ENCODE measurements around the gene ELMO3.

Gene ELMO3

DNA sequence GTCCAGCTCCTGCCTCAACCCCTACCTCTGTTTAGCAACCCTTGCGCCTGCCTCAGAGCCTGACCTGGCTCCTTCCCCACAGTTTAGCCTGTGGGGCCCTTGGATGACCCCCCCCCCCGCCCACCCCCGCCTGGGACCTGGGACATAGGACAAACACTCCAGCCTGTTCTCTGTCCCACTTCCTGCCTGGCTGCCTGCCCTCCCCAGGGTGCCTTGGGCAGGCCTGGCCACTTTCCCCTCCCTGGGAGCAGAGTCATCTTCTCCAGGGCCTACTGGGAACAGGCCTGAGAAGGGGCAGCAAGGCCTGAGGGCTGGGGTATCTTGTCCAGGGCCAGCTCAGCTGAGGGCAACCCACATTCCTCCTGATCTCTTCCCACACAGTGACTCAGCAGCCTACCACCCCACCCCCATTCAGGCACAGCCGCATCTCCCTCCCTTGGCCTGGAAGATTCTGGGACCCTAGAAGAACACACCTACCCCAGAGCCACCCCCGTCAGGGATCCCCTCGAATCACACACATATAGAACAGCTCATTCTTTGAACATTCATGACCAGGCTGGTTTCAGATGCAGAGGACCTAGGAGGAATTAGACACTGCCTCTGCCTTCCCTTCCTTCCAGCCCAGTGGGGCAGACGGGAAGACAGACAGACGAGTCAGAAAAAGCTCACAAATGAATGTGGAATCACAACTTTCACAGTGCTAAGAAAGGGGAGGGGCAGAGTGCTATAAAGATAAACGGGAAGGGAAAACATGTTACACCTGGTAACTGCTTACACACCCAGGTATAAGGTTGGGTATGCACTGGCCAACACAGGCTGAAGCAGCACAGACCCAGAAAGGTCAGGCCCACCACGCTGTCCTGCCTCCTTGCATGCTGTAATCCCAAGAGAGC, 42.3 kb downstream of the ELMO3 start:
- no peak for TF ChIP-seq JUND (IDR thresholded peaks at IDR 0.05; ENCODE audit: low read depth)
- peak; percentile 58 to 83 for DNase-seq (ENCODE audit: low read depth in 1 of 2, low spot score in 1 of 2)
- in situ Hi-C loops (cut with HindIII; ENCODE audit: low pct_unique_long_range_greater_than_20kb, low sequenced_read_pairs), result no loop called here

DNA sequence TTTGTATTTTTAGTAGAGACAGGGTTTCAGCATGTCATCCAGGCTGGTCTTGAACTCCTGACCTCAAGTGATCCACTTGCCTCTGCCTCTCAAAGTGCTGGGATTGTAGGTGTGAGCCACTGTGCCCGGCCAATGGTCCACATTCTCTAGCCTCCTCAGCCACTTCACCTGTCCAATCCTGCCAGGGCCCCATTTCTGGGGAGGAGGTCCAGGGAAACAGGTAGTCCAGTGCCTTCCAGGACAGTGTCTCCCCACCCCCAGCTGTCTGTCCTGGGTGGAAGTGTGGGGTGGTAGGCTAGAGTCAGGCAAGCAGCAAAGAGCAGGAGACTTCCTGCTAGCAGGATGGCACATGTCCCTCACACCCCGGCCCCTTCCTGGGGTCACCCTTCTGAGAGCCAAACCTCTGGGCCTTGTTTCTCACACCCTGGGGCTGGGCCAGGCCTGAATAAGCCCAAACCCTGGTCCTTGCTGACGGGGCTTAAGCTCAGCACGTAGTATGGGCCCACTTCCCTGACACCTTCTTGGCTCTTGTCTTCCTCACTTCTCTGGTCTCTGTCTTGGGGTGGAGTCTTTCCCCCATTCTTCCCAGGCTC, 43.3 kb downstream of the ELMO3 start:
- in situ Hi-C loops (cut with HindIII; ENCODE audit: low pct_unique_long_range_greater_than_20kb, low sequenced_read_pairs), result no loop called here
- no peak for DNase-seq (ENCODE audit: low read depth in 1 of 2, low spot score in 1 of 2)
- TF ChIP-seq JUND (IDR thresholded peaks at IDR 0.05; ENCODE audit: low read depth), result no peak

DNA sequence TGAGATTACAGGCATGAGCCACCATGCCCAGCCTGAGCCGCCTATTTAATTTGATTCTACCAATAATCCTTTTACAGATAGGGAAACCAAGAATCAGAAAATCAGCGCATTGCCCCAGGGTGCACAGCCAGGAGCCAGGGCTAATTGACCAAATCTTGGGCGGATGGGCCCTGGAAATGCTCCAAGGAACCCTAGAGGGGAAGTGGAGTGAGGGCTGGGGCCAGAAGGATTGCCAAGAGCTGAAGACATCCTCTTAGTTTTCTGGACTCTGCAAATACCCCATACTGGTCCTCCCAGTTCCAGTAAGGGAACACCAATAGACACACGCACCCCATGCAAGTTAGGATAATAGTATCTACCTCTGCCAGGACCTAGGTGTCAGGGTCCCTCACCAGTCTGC, 44.5 kb downstream of the ELMO3 start:
- TF ChIP-seq JUND (IDR thresholded peaks at IDR 0.05; ENCODE audit: low read depth), result no peak
- in situ Hi-C loops (cut with HindIII; ENCODE audit: low pct_unique_long_range_greater_than_20kb, low sequenced_read_pairs), result no loop called here
- DNase-seq (ENCODE audit: low read depth in 1 of 2, low spot score in 1 of 2), result peak in 1 of 2 experiments; percentile 81

DNA sequence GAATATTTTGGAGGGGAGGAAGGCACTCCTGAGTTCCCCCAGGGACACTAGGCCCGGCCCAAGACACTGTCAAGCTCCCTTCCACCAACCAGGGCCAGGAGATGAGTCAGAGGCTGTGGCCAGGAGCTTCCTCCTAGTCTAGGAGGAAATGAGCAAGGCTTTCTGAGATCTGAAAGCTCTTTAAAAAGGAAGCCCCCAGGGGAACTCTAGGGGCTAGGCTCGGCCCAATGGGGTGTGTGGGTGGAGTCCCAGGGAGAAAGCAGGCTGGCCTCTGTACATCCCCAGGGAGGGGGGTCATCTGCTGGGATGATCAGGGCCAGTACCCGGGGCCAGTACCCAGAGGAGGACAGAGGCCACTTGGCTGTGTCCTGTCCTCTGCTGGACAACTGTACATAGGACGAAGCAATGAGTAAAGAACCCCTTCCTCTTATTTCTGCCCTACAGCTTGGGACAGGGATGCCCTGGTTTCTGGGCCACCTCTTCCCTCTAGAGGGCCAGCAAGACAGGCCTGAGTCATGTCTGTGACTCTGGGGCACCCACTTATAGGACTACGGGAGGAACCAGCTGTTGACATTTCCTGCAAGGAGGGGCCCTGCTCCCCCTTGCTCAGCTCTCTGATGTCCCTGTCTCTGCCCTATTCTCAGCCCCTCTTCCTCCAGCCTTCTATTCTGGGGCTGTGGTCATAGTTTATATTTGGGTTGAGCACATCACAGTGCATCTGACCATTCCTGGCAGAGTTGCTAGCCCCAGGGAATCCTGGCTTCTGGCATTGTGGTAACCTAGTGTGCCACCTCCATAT, 45.7 kb downstream of the ELMO3 start:
- in situ Hi-C loops (cut with HindIII; ENCODE audit: low pct_unique_long_range_greater_than_20kb, low sequenced_read_pairs), result no loop called here
- peak in 1 of 2 experiments; percentile 81 for DNase-seq (ENCODE audit: low read depth in 1 of 2, low spot score in 1 of 2)
- no peak for TF ChIP-seq JUND (IDR thresholded peaks at IDR 0.05; ENCODE audit: low read depth)

DNA sequence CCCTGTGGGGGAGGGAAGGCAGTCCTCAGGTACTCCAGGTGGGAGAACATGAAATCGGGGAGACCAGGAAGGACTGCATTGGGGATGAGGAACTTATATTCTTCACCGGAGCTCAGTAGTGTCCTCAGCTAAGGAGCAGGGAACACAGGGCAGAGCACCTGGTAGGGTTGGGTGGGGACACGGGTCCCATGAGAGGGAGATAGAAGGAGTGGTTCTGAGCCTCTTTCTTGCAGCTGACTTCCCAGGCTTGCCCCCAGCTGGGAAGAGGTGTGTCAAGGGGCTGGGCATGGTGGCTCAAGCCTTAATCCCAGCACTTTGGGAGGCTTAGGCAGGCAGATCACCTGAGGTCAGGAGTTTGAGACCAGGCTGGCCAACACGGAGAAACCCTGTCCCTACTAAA, 46.3 kb downstream of the ELMO3 start:
- in situ Hi-C loops (cut with HindIII; ENCODE audit: low pct_unique_long_range_greater_than_20kb, low sequenced_read_pairs), result no loop called here
- no peak for TF ChIP-seq JUND (IDR thresholded peaks at IDR 0.05; ENCODE audit: low read depth)

DNA sequence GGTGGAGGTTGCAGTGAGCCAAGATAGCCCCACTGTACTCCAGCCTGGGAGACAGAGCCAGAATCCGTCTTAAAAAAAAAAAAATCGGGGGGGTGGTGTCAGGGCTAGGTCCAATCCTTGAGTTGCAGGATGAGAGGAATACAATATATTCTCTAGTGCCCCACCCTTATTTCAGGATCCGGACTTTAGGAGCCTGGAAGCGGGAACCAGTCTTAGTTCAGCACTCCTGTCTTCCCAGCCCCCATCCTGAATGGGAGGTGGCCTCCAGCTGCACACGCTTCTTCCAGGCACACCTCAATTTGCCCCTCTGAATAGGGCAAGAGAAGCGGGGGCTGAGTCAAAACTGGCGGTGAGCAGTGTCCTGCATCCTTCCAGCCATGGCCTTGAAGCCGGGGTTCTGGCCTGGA, 46.7 kb downstream of the ELMO3 start:
- DNase-seq (ENCODE audit: low read depth in 1 of 2, low spot score in 1 of 2), result no peak
- in situ Hi-C loops (cut with HindIII; ENCODE audit: low pct_unique_long_range_greater_than_20kb, low sequenced_read_pairs), result no loop called here
- no peak for TF ChIP-seq JUND (IDR thresholded peaks at IDR 0.05; ENCODE audit: low read depth)

More for the DNA sequence above, 46.3 kb downstream of the ELMO3 start:
- DNase-seq (ENCODE audit: low read depth in 1 of 2, low spot score in 1 of 2), result no peak

DNA sequence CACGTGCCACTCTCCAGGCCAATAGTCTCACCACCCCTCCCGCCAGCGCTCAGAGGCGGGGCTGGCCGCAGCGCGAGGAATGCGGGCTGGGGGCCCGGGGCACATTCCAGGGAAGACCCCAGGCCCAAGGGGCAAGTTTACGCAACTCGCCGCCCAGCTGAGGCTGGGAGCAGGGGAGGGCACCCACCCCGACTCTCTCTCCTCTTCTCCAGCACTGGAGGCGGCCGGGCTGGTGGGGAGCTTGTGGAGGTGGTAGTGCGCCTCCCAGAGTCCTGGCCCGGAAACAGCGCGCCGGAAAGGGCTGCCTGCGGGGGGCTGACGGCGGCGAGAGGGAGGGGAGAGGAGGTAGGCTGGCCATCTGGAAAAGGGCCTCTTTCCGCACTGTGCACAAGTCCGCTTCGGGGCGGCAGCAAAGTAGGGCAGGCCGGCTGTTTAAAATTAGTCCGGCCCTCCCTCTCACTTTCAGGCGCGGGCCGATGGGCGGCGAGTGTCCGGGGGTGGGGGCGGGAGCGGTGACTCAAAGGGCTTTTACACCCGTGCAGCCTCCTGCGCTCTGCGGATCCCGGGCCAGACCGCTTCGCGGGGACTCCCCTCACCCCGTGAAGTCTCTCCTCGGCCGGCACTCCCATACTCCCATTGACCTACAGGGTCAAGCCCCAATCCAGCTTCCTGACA, 47.3 kb downstream of the ELMO3 start:
- peak in 1 of 2 experiments; percentile 88 for DNase-seq (ENCODE audit: low read depth in 1 of 2, low spot score in 1 of 2)
- TF ChIP-seq JUND (IDR thresholded peaks at IDR 0.05; ENCODE audit: low read depth), result no peak
- in situ Hi-C loops (cut with HindIII; ENCODE audit: low pct_unique_long_range_greater_than_20kb, low sequenced_read_pairs), result no loop called here

DNA sequence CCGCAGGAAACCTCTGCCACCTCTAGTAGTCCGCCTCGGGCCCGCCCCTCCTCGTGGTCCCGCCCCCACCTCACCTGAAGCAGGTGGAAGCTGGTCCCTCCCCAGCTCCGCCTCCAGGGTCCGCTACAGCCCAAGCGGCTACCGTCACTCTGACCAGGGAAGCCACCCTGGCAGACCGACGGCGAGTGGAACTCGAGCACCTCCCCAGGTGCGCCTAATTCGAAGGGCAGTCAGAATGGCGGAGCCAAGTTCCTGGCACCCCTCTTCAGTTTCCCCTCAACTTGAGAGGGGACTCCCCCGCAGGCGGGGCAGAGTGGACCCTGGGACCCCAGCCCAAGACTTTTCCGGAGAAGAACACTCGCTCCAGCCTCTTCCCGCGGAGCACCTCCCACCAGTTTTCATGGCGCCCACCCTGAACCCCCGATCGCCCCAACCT, 47.8 kb downstream of the ELMO3 start:
- in situ Hi-C loops (cut with HindIII; ENCODE audit: low pct_unique_long_range_greater_than_20kb, low sequenced_read_pairs), result no loop called here
- peak; percentile 82 to 96 for DNase-seq (ENCODE audit: low read depth in 1 of 2, low spot score in 1 of 2)
- TF ChIP-seq JUND (IDR thresholded peaks at IDR 0.05; ENCODE audit: low read depth), result no peak

DNA sequence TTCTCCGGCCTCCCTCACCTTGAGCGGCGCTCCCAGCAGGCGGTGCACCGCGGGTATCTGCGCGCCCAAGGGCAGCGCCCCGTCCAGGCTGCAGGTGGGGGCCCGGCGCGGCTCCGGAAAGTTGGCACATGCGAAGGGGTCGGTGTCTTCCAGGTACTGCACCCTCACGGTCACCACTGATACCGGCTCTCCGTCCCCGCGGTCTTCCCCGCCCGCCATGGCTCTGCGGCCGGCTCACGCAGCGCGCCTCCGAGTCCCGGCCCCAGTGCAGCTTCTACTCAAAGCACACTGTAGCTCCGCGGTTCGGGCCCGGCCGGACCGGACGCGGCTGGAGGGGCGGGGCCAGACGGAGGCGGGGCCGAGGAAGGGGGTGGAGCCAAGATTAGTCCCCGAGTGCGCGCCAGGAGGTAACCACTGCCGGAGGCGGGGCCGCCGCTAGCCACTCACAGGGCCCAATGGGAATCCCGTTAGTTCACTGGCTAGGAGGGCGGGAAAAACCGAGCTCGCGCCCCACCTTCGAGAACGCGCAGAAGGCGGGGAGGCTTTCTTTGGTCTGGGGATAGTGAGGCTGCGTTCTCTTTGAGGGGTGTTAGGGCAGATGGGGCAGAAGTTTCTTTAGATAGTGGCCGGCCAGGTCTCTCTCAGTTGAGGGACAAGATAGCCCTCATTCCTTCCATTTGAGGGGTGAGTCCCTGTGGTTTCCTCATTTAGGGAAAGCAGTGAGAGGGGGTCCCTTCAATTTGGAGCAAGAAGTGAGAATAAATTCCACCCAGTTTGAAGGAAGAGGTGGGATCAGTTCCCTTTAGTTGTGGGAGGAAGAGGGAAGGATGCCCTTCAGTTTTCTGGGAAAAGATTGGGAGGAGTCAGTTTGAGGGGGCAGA, 48.5 kb downstream of the ELMO3 start, which contains the start of gene FHOD1:
TSS of gene FHOD1 (minus strand) at position 290 of the 881 bp plus-strand sequence. CDS start at position 219, 71 bp downstream.
- no peak for TF ChIP-seq JUND (IDR thresholded peaks at IDR 0.05; ENCODE audit: low read depth)
- peak; percentile 90 to 97 for DNase-seq (ENCODE audit: low read depth in 1 of 2, low spot score in 1 of 2)
- in situ Hi-C loops (cut with HindIII; ENCODE audit: low pct_unique_long_range_greater_than_20kb, low sequenced_read_pairs), result no loop called here

DNA sequence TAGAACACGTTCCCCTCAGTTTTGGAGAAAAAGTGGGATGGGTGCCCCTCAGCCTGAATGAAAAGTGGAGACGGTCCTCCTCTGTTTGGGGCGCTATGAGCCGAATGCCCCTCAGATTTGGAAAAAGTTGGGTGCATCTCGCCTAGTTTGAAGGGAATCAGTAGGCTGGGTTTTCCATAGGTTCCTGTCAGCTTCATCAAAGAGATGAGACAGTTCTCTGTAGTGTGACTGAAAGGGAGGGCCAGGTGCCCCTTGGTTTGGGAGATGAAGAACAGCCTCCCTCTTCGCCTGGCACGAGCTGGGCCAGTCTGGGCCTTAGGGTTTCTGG, 49.1 kb downstream of the ELMO3 start:
- no peak for TF ChIP-seq JUND (IDR thresholded peaks at IDR 0.05; ENCODE audit: low read depth)
- peak in 1 of 2 experiments; percentile 33 for DNase-seq (ENCODE audit: low read depth in 1 of 2, low spot score in 1 of 2)
- in situ Hi-C loops (cut with HindIII; ENCODE audit: low pct_unique_long_range_greater_than_20kb, low sequenced_read_pairs), result no loop called here

DNA sequence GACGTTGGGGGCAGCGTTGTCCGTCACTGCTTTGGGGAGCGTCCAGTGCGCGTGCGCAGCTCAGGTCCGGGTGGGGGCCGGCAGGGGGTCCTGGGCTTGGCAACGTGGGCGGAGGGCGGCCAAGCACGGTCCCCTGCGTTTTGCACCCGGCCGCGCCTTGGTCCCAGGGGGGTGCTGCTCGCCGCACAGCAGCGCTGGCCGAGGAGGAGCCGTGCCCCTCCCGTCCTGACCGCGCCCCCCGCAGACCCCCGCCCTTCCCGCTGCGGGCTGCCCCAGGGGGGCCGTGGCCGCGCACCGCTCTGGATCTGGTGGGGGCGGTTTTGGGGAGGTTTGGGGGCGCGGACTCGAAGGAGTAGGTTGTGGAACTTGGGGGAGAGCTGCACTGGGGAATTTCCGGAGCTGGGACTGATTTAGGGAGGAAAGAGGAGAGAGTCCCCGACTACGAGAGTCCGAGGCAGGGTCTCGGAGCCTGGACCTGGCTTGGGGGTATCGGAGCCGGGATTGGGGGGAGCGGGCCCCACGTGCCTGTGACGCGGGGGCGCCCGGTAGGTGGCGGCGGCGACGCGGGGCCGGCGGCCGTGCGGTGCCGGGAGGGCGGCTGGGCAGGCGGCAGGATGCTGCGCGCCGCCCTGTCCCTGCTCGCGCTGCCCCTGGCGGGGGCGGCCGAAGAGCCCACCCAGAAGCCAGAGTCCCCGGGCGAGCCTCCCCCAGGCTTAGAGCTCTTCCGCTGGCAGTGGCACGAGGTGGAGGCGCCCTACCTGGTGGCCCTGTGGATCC, 49.7 kb downstream of the ELMO3 start, which contains the start of gene SLC9A5:
TSS of gene SLC9A5 (plus strand) at position 579 of the 777 bp plus-strand sequence. CDS start at position 615, 36 bp downstream.
- no peak for TF ChIP-seq JUND (IDR thresholded peaks at IDR 0.05; ENCODE audit: low read depth)
- in situ Hi-C loops (cut with HindIII; ENCODE audit: low pct_unique_long_range_greater_than_20kb, low sequenced_read_pairs), result no loop called here
- DNase-seq (ENCODE audit: low read depth in 1 of 2, low spot score in 1 of 2), result peak; percentile 29 to 46
